Adipocyte (in vitro differentiated cells): Measurements from ENCODE around the gene SLC30A4.

Experiments
- DNase-seq: peaks from one replicate; pipeline ENCODE4 v3.0.0-alpha.2; 2015; ENCODE audit warnings: low read depth
- H3K27me3 ChIP-seq: replicated peaks from 2 replicates; pipeline ENCODE4 v1.7.0; 2013; ENCODE audit warnings: mild to moderate bottlenecking, low read length, moderate library complexity; ENCODE audit not compliant: control insufficient read depth, insufficient read depth
- H3K36me3 ChIP-seq: 2 replicates; pipeline ENCODE4 v1.7.0; 2013; ENCODE audit warnings: low read length, mild to moderate bottlenecking, moderate library complexity; ENCODE audit not compliant: control insufficient read depth, insufficient read depth, severe bottlenecking
- H3K4me1 ChIP-seq: 2 replicates; pipeline ENCODE4 v1.7.0; 2013; ENCODE audit warnings: mild to moderate bottlenecking, low read length, moderate library complexity; ENCODE audit not compliant: control insufficient read depth, insufficient read depth
- H3K4me3 ChIP-seq: 2 replicates; pipeline ENCODE4 v1.7.0; 2013; ENCODE audit warnings: mild to moderate bottlenecking, low read length, moderate library complexity
- H3K9ac ChIP-seq: 2 replicates; pipeline ENCODE4 v1.7.0; 2013; ENCODE audit warnings: mild to moderate bottlenecking, low read length, moderate library complexity
- H3K9me3 ChIP-seq: 2 replicates; pipeline ENCODE4 v1.7.0; 2013; ENCODE audit warnings: mild to moderate bottlenecking, low read length, moderate library complexity; ENCODE audit not compliant: control insufficient read depth

Gene SLC30A4

GRCh38 chr15:45498701-45499100, 23.9 kb downstream of the SLC30A4 start:
- no peak for DNase-seq
- Histone ChIP-seq H3K4me1 (peaks cover 8% of the 10 kb centered on the region), H3K27me3 (no peaks in the 10 kb centered on the region), H3K9ac (no peak overlapping the region), H3K36me3 (no peaks in the 10 kb centered on the region), H3K9me3 (no peaks in the 10 kb centered on the region), H3K4me3 (no peak overlapping the region)

DNA sequence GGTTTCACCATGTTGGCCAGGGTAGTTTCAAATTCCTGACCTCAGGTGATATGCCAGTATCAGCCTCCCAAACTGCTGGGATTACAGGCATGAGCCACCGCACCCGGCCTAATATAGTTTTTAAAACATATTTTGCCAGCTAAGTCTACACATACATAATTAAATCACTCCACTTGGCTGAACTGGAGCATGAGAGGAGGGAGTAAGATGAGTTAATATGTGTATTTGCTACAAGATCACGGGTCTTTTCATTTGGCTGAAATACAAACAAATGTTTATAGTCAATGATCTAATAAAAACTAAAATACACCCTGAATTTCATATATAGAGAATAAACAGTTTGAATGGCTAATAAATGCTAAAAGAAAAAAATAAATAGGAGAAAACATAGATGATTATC, 25.3 kb downstream of the SLC30A4 start:
- H3K27me3 ChIP-seq: no peaks in the 10 kb centered on the region
- H3K9ac ChIP-seq: no peak overlapping the region
- H3K4me3 ChIP-seq: no peak overlapping the region
- H3K36me3 ChIP-seq: no peaks in the 10 kb centered on the region
- H3K9me3 ChIP-seq: no peaks in the 10 kb centered on the region
- no peak for DNase-seq
- peaks cover 8% of the 10 kb centered on the region for H3K4me1 ChIP-seq

DNA sequence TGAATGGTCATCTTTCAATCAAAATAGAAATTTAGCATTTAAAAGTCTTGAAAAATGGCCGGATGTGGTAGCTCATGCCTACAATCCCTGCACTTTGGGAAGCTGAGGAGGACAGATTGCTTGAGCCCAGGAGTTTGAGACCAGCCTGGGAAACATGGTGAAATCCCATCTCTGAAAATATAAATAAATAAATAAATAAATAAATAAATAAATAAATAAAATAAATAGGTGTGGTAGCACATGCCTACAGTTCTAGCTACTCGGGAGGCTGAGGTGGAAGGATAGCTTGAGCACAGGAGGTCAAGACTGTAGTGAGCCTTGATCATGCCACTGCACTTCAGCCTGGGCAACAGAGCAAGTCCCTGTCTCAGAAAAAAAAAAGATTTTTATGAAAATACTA, 25.9 kb downstream of the SLC30A4 start:
- no peak overlapping the region for H3K9ac ChIP-seq
- H3K4me3 ChIP-seq: no peak overlapping the region
- DNase-seq: no peak
- no peaks in the 10 kb centered on the region for H3K27me3 ChIP-seq
- no peaks in the 10 kb centered on the region for H3K9me3 ChIP-seq
- peaks cover 8% of the 10 kb centered on the region for H3K4me1 ChIP-seq
- no peaks in the 10 kb centered on the region for H3K36me3 ChIP-seq

DNA sequence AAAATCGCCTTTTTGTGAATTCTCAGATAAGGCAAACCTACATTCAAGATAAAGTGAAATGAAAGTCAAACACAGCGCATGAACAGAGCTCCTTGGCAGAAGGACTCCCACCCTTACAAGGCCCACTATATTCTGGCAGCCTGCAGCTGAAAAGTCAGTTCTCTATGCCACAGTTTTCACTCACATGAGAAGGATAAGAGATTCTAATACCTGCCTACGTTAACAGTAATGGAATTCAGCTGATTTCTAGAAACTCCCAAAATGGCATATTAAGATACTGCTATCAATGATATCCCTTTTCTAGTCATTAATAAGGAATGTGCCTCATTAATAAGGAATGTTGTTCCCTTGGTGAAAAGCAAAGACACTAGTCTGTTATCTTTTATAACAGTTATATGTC, 27.0 kb downstream of the SLC30A4 start:
- H3K36me3 ChIP-seq: no peaks in the 10 kb centered on the region

DNA sequence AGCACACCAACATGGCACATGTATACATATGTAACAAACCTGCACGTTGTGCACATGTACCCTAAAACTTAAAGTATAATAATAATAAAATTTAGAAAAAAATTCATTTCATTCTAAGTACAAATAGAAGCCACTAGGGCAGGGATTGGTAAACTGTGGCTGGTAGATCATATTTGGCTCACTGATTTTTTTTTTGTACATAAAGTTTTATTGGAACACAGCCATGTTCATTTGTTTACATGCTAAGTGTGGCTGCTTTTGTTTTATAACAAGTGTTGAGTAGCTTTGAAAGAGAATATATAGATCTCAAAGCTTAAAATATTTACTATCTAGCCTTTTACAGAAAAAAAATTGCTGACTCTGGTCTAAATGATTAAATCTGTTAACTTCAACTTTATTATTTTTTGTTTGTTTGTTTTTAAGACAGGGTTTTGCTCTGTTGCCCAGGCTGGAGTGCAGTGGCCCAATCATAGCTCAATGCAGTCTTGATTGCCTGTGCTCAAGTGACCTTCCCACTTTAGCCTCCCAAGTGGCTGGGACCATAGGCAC, 32.8 kb downstream of the SLC30A4 start:
- Histone ChIP-seq H3K4me1 (no peaks in the 10 kb centered on the region), H3K27me3 (no peaks in the 10 kb centered on the region), H3K4me3 (no peak overlapping the region), H3K9ac (no peak overlapping the region), H3K9me3 (no peaks in the 10 kb centered on the region), H3K36me3 (peaks cover 3% of the 10 kb centered on the region)
- DNase-seq: no peak

More for the DNA sequence above, 27.0 kb downstream of the SLC30A4 start:
- Histone ChIP-seq H3K9ac (no peak overlapping the region), H3K9me3 (no peaks in the 10 kb centered on the region), H3K4me1 (peaks cover 8% of the 10 kb centered on the region), H3K27me3 (no peaks in the 10 kb centered on the region), H3K4me3 (no peak overlapping the region)
- no peak for DNase-seq

- Histone ChIP-seq H3K27me3 (no peaks in the 10 kb centered on the region), H3K36me3 (peaks cover 3% of the 10 kb centered on the region), H3K4me3 (no peak overlapping the region), H3K9ac (no peak overlapping the region), H3K9me3 (no peaks in the 10 kb centered on the region), H3K4me1 (no peaks in the 10 kb centered on the region)
- no peak for DNase-seq
Observed at GRCh38 chr15:45486317-45486716, 36.2 kb downstream of the SLC30A4 start.

DNA sequence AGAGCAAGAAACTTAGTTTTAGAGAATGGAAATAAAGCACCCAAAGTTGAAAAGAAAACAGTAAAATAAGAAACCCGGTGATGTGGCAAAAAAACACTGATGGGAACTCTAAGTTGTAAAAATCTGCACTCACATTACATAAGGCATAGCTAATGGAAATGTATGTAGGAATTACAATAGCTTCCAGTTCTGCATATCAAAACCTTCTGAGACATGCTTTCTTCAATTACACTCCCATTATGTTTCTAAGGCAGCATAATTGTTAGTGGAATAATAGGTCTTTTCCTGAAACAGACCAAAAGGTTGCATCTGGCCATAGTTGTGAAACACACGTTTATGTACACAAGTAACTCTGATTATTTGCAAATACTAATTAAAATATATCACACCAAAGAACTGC, 41.4 kb downstream of the SLC30A4 start:
- Histone ChIP-seq H3K36me3 (peaks cover 3% of the 10 kb centered on the region), H3K9ac (no peak overlapping the region), H3K4me3 (no peak overlapping the region), H3K27me3 (no peaks in the 10 kb centered on the region), H3K9me3 (no peaks in the 10 kb centered on the region), H3K4me1 (no peaks in the 10 kb centered on the region)
- DNase-seq: no peak

DNA sequence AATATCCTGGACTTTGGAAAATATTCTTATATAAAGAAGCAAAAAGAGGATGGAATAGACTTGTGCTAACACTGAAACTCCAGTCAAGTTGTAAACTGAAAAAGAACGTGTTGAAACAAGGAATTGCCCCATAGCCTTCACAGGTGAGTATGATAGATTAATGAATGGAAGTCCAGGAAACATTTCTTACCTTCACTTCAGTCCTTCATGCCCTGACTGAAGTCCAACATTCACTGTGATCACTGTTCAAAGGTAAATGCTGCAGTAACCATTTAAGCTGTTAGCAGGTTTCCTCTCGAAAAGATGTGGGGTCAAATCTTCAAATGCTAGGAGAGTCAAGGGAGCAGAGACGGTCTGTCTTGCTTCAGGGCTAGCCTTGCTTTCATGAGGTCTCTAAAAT, 46.1 kb downstream of the SLC30A4 start:
- H3K9me3 ChIP-seq: no peaks in the 10 kb centered on the region
- no peaks in the 10 kb centered on the region for H3K4me1 ChIP-seq
- no peaks in the 10 kb centered on the region for H3K36me3 ChIP-seq
- H3K27me3 ChIP-seq: peaks cover 9% of the 10 kb centered on the region
- no peak overlapping the region for H3K9ac ChIP-seq
- no peak for DNase-seq
- no peak overlapping the region for H3K4me3 ChIP-seq

- no peaks in the 10 kb centered on the region for H3K4me1 ChIP-seq
- H3K9me3 ChIP-seq: no peaks in the 10 kb centered on the region
- no peak for DNase-seq
- no peak overlapping the region for H3K4me3 ChIP-seq
- H3K27me3 ChIP-seq: peaks cover 12% of the 10 kb centered on the region
- no peak overlapping the region for H3K9ac ChIP-seq
- H3K36me3 ChIP-seq: no peaks in the 10 kb centered on the region
Observed at GRCh38 chr15:45474799-45475198, 47.8 kb downstream of the SLC30A4 start.

GRCh38 chr15:45473068-45473467, 49.5 kb downstream of the SLC30A4 start:
- H3K36me3 ChIP-seq: no peaks in the 10 kb centered on the region
- no peaks in the 10 kb centered on the region for H3K9me3 ChIP-seq
- H3K4me1 ChIP-seq: no peaks in the 10 kb centered on the region
- no peak overlapping the region for H3K9ac ChIP-seq
- no peak overlapping the region for H3K4me3 ChIP-seq
- peaks cover 15% of the 10 kb centered on the region for H3K27me3 ChIP-seq
- no peak for DNase-seq

GRCh38 chr15:45471151-45471550, 51.4 kb downstream of the SLC30A4 start:
- no peak overlapping the region for H3K9ac ChIP-seq
- H3K4me1 ChIP-seq: no peaks in the 10 kb centered on the region
- no peak for DNase-seq
- H3K27me3 ChIP-seq: peaks cover 15% of the 10 kb centered on the region
- H3K4me3 ChIP-seq: no peak overlapping the region
- no peaks in the 10 kb centered on the region for H3K36me3 ChIP-seq
- H3K9me3 ChIP-seq: no peaks in the 10 kb centered on the region

- H3K4me3 ChIP-seq: no peak overlapping the region
- H3K36me3 ChIP-seq: no peaks in the 10 kb centered on the region
- H3K9me3 ChIP-seq: no peaks in the 10 kb centered on the region
- no peak for DNase-seq
- H3K4me1 ChIP-seq: no peaks in the 10 kb centered on the region
- H3K27me3 ChIP-seq: peaks cover 15% of the 10 kb centered on the region
- no peak overlapping the region for H3K9ac ChIP-seq
Observed at GRCh38 chr15:45469441-45469840, 53.1 kb downstream of the SLC30A4 start.
